ENCODE results near the gene RAD51AP2. TPM values are rescaled to one million over a fixed set of nuclear protein-coding genes. Genes with fewer than 3 reads are reported as not detected.

The RAD51AP2 gene
- total RNA-seq, 1 experiment from 2014 or later: not detected

- no TSS peak for BruUV-seq (replicated peaks)
- ATAC-seq (no peak), DNase-seq (ENCODE audit: low read depth, low spot score) (no peak)
- ChIA-PET POLR2A (no interaction called here), CTCF (no interaction called here)
- Histone ChIP-seq H3K9me3 (ENCODE audit: control insufficient read depth, insufficient read depth, low read depth, low read length) (no peaks in the 10 kb centered on the region), H3K4me3 (ENCODE audit: low read depth in 2 of 2, low read length in 2 of 2) (no peak overlapping the region), H3K36me3 (ENCODE audit: control insufficient read depth, insufficient read depth, low read length) (peaks cover 2% of the 10 kb centered on the region; the same call in 1 of the 2 replicates), H3K4me1 (ENCODE audit: control insufficient read depth, insufficient read depth, low read length) (peaks cover 8% of the 10 kb centered on the region), H3K27ac (ENCODE audit: low read length) (no peak overlapping the region), H3K27me3 (ENCODE audit: control insufficient read depth, insufficient read depth, low read length) (peaks cover 26% of the 10 kb centered on the region)
- no peak for TF ChIP-seq SIN3A (IDR thresholded peaks at IDR 0.05; ENCODE audit: borderline replicate concordance, insufficient read depth, low read depth, low read length)
- no peak for TF ChIP-seq TCF7L2 (IDR thresholded peaks at IDR 0.05; ENCODE audit: low read depth, low read length)
- no peak for TF ChIP-seq REST (IDR thresholded peaks at IDR 0.05; ENCODE audit: insufficient read depth in 1 of 2, low read depth in 2 of 2, low read length in 1 of 2)
- TF ChIP-seq CTCF (IDR thresholded peaks at IDR 0.05): no peak
- no peak for TF ChIP-seq POLR2AphosphoS5 (IDR thresholded peaks at IDR 0.05; ENCODE audit: low read depth, low read length)
- intact Hi-C loops (cut with micrococcal nuclease; ENCODE audit: unreplicated experiment): no loop called here
- in situ Hi-C loops (cut with HindIII; ENCODE audit: low pct_unique_long_range_greater_than_20kb, low sequenced_read_pairs): no loop called here
Measured at GRCh38 chr2:17536416-17536815, 18.2 kb upstream of the RAD51AP2 start.

- H3K27ac ChIP-seq (ENCODE audit: low read length): no peak overlapping the region
- peaks cover 14% of the 10 kb centered on the region for H3K27me3 ChIP-seq (ENCODE audit: control insufficient read depth, insufficient read depth, low read length)
- ChIA-PET CTCF (no interaction called here), POLR2A (no interaction called here)
- no peaks in the 10 kb centered on the region for H3K36me3 ChIP-seq (ENCODE audit: control insufficient read depth, insufficient read depth, low read length)
- in situ Hi-C loops (cut with HindIII; ENCODE audit: low pct_unique_long_range_greater_than_20kb, low sequenced_read_pairs) (no loop called here), intact Hi-C loops (cut with micrococcal nuclease; ENCODE audit: unreplicated experiment) (no loop called here)
- H3K4me1 ChIP-seq (ENCODE audit: control insufficient read depth, insufficient read depth, low read length): no peaks in the 10 kb centered on the region; the same call in 1 of the 2 replicates
- no peak overlapping the region for H3K4me3 ChIP-seq (ENCODE audit: low read depth in 2 of 2, low read length in 2 of 2)
- BruUV-seq (replicated peaks): no TSS peak
- ATAC-seq (no peak), DNase-seq (ENCODE audit: low read depth, low spot score) (no peak)
- H3K9me3 ChIP-seq (ENCODE audit: control insufficient read depth, insufficient read depth, low read depth, low read length): no peaks in the 10 kb centered on the region
- no peak for TF ChIP-seq REST (IDR thresholded peaks at IDR 0.05; ENCODE audit: insufficient read depth in 1 of 2, low read depth in 2 of 2, low read length in 1 of 2)
- no peak for TF ChIP-seq CTCF (IDR thresholded peaks at IDR 0.05)
- TF ChIP-seq POLR2AphosphoS5 (IDR thresholded peaks at IDR 0.05; ENCODE audit: low read depth, low read length): no peak
- TF ChIP-seq TCF7L2 (IDR thresholded peaks at IDR 0.05; ENCODE audit: low read depth, low read length): no peak
- TF ChIP-seq SIN3A (IDR thresholded peaks at IDR 0.05; ENCODE audit: borderline replicate concordance, insufficient read depth, low read depth, low read length): no peak
Measured at GRCh38 chr2:17533546-17533945, 15.3 kb upstream of the RAD51AP2 start.

Measured in Panc1 (cell line).